HCT116 (cell line): Measurements from ENCODE around the gene CNKSR1. TPM values are rescaled to one million over a fixed set of nuclear protein-coding genes. Genes with fewer than 3 reads are reported as not detected.

Source experiments
- ATAC-seq: fragments of 200-7000 bp; cut with Tn5 transposase; 2 replicates; pipeline ENCODE4 v1.9.1; 2020; ENCODE audit warnings: mild to moderate bottlenecking, moderate library complexity
- BruUV-seq: library from RNA; stranded (reverse); fragments of 400-500 nt; replicated peaks from 2 replicates; lab custom pipeline; 2021; lab: Mats Ljungman, UMichigan
- CTCF ChIA-PET: fragments of 300-600 bp; sonication (Branson Sonifier 250); formaldehyde crosslinking; loops from one replicate; lab custom pipeline; 2021; ENCODE audit warnings: antibody characterized with exemption; lab: Charles Lee
- POLR2A ChIA-PET: fragments of 300-600, 350-600 bp; sonication (Branson Sonifier 250); formaldehyde crosslinking; loops from one replicate; lab custom pipeline; 2021; ENCODE audit warnings: antibody characterized with exemption; lab: Charles Lee
- RAD21 ChIA-PET, 2 experiments: fragments of 300-600 bp; sonication (Branson Sonifier 250); formaldehyde crosslinking; loops; one replicate each; lab custom pipeline; 2023; ENCODE audit warnings: low total read pairs in 2 of 2; ENCODE audit not compliant: uncharacterized antibody in 2 of 2, unreplicated experiment in 2 of 2, low non-redundant PET in 1 of 2; lab: Charles Lee
- DNase-seq: peaks from one replicate; pipeline ENCODE4 v3.0.0-alpha.2; 2010; ENCODE audit warnings: low read depth, low spot score
- H2AFZ ChIP-seq: fragments of 200-600 bp; shearing (Covaris generic), sonication (generic); 2 replicates; pipeline ENCODE4 v1.6.1; 2017; ENCODE audit warnings: low read depth, mixed run types, mixed read lengths, antibody characterized with exemption, low read length; ENCODE audit not compliant: poor library complexity, severe bottlenecking
- H3K27ac ChIP-seq: 2 replicates; pipeline ENCODE4 v1.5.1; 2012; ENCODE audit warnings: low read depth, low read length
- H3K27me3 ChIP-seq: fragments of 200-600 bp; sonication (generic); 2 replicates; pipeline ENCODE4 v1.6.1; 2016; ENCODE audit warnings: mixed run types, low read length, mixed read lengths; ENCODE audit not compliant: insufficient read depth
- H3K36me3 ChIP-seq, 2 experiments: fragments of 200-500 bp in 1 of 2; fragments of 200-600 bp in 1 of 2; sonication (Bioruptor generic) in 1 of 2; sonication (generic) in 1 of 2; 2 replicates each; pipeline versions ENCODE4 v1.5.1 to v1.6.1; 2014 to 2016; ENCODE audit warnings: low read length in 2 of 2, inconsistent platforms in 1 of 2, mixed read lengths in 1 of 2, mixed run types in 1 of 2; ENCODE audit not compliant: insufficient read depth in 2 of 2, control insufficient read depth in 1 of 2
- H3K4me1 ChIP-seq, 2 experiments: fragments of 200-600 bp in 1 of 2; sonication (generic) in 1 of 2; 2 replicates each; pipeline versions ENCODE4 v1.5.1 to v1.6.1; 2012 to 2017; ENCODE audit warnings: low read length in 2 of 2, inconsistent platforms in 1 of 2, mild to moderate bottlenecking in 1 of 2, mixed read lengths in 1 of 2, mixed run types in 1 of 2, moderate library complexity in 1 of 2; ENCODE audit not compliant: insufficient read depth in 2 of 2, control insufficient read depth in 1 of 2
- H3K4me2 ChIP-seq: fragments of 200-600 bp; sonication (generic); 2 replicates; pipeline ENCODE4 v1.6.1; 2017; ENCODE audit warnings: mixed run types, low read length, mixed read lengths
- H3K4me3 ChIP-seq, 2 experiments: fragments of 200-600 bp in 1 of 2; sonication (generic) in 1 of 2; replicated peaks in 1 of 2; 2 replicates each; pipeline ENCODE4 v1.5.1; 2011 to 2016; ENCODE audit warnings: low read length in 2 of 2, control low read depth in 1 of 2, low read depth in 1 of 2, mild to moderate bottlenecking in 1 of 2, mixed read lengths in 1 of 2, mixed run types in 1 of 2
- H3K79me2 ChIP-seq: fragments of 200-600 bp; sonication (generic); 2 replicates; pipeline ENCODE4 v1.6.1; 2017; ENCODE audit warnings: mild to moderate bottlenecking, mixed run types, low read length, moderate library complexity, mixed read lengths; ENCODE audit not compliant: insufficient read depth
- H3K9ac ChIP-seq: fragments of 200-600 bp; sonication (generic); 2 replicates; pipeline ENCODE4 v1.6.1; 2016; ENCODE audit warnings: low read length, mixed read lengths
- H3K9me2 ChIP-seq: fragments of 200-600 bp; sonication (generic), shearing (Covaris generic); 2 replicates; pipeline ENCODE4 v1.6.1; 2017; ENCODE audit warnings: mixed run types, mild to moderate bottlenecking, moderate library complexity; ENCODE audit not compliant: insufficient read depth
- H3K9me3 ChIP-seq, 2 experiments: fragments of 200-500 bp in 1 of 2; fragments of 200-600 bp in 1 of 2; sonication (Bioruptor generic) in 1 of 2; sonication (generic) in 1 of 2; 2 replicates each; pipeline ENCODE4 v1.6.1; 2014 to 2017; ENCODE audit warnings: low read length in 2 of 2, mixed read lengths in 2 of 2, inconsistent platforms in 1 of 2, low read depth in 1 of 2, mild to moderate bottlenecking in 1 of 2, mixed run types in 1 of 2, moderate library complexity in 1 of 2; ENCODE audit not compliant: control insufficient read depth in 1 of 2, insufficient read depth in 1 of 2
- H4K20me1 ChIP-seq: fragments of 200-600 bp; sonication (generic), shearing (Covaris generic); 2 replicates; pipeline ENCODE4 v1.6.1; 2017; ENCODE audit warnings: mixed run types, mild to moderate bottlenecking, moderate library complexity; ENCODE audit not compliant: insufficient read depth
- CBX3 ChIP-seq: IDR thresholded peaks from 2 replicates; pipeline ENCODE4 v1.6.1; 2012; ENCODE audit warnings: low read depth
- CTCF ChIP-seq, 3 experiments: fragments of 200-600 bp in 1 of 3; sonication (generic) in 1 of 3; IDR thresholded peaks in 2 of 3; conservative IDR thresholded peaks in 1 of 3; 2 replicates each; pipeline ENCODE4 v1.5.1; 2012 to 2017; ENCODE audit warnings: low read depth in 2 of 3, low read length in 2 of 3, antibody characterized with exemption in 1 of 3, borderline replicate concordance in 1 of 3, control low read depth in 1 of 3, mild to moderate bottlenecking in 1 of 3, mixed read lengths in 1 of 3, mixed run types in 1 of 3, moderate library complexity in 1 of 3; ENCODE audit not compliant: insufficient read depth in 1 of 3
- JUND ChIP-seq: IDR thresholded peaks from 2 replicates; pipeline ENCODE4 v1.6.1; 2012
- RAD21 ChIP-seq: IDR thresholded peaks from 2 replicates; pipeline ENCODE4 v1.6.1; 2012; ENCODE audit warnings: low read depth, mild to moderate bottlenecking
- SIN3A ChIP-seq: IDR thresholded peaks from 2 replicates; pipeline ENCODE4 v1.6.1; 2012; ENCODE audit warnings: low read depth
- ZFX ChIP-seq: fragments of 450-650 bp; IDR thresholded peaks from 2 replicates; pipeline ENCODE4 v1.6.1; 2017
- ZNF274 ChIP-seq: fragments of 200-500 bp; sonication (Bioruptor generic); IDR thresholded peaks from 2 replicates; pipeline ENCODE4 v1.6.1; 2014; ENCODE audit warnings: mild to moderate bottlenecking, low read depth, low read length, inconsistent platforms
- intact Hi-C: fragments of 100-400 bp; cut with micrococcal nuclease; formaldehyde crosslinking; loops from 2 replicates; pipeline ENCODE4 v1.10.0; 2022
- total RNA-seq: library from RNA; stranded (reverse); gene quantifications from one replicate; pipeline ENCODE4 v1.2.1, GENCODE V29; 2021; ENCODE audit not compliant: unreplicated experiment
- TF ChIP-seq, protein P1 (sequence below): IDR thresholded peaks from 2 replicates; pipeline ENCODE4 v1.6.1; 2012; ENCODE audit warnings: low read depth

The CNKSR1 gene
- total RNA-seq, 1 experiment from 2014 or later = 26.6 TPM

DNA sequence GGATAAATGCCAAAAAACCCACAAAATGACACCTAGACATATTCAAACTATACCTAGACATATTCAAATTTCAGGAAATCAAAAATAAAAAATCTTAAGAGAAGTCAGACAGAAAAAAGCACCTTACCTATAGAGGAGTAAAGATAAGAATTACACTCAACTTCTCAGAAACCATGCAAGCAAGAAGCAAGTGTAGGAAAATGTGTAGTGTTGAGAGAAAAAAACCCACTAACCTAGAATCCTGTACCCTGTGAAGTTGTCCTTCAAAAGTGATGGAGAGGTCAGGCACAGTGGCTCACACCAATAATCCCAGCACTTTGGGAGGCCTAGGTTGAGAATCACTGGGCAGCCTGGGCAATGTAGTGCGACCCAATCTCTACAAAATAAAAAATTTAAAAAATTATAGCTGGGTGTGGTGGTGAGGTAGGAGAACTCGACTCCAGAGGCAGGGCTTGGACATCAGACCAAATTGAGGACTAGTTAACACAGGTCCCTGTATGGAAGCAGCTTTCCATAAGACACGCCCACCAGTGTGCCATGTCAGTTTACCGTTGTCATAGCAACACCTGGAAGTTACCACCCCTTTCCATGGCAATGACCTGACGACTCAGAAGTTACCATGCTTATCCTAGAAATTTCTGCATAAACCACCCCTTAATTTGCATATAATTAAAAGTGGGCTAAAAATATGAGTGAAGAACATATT lies 45.0 kb upstream of the CNKSR1 start (continued):
- TF ChIP-seq, protein P1, sequence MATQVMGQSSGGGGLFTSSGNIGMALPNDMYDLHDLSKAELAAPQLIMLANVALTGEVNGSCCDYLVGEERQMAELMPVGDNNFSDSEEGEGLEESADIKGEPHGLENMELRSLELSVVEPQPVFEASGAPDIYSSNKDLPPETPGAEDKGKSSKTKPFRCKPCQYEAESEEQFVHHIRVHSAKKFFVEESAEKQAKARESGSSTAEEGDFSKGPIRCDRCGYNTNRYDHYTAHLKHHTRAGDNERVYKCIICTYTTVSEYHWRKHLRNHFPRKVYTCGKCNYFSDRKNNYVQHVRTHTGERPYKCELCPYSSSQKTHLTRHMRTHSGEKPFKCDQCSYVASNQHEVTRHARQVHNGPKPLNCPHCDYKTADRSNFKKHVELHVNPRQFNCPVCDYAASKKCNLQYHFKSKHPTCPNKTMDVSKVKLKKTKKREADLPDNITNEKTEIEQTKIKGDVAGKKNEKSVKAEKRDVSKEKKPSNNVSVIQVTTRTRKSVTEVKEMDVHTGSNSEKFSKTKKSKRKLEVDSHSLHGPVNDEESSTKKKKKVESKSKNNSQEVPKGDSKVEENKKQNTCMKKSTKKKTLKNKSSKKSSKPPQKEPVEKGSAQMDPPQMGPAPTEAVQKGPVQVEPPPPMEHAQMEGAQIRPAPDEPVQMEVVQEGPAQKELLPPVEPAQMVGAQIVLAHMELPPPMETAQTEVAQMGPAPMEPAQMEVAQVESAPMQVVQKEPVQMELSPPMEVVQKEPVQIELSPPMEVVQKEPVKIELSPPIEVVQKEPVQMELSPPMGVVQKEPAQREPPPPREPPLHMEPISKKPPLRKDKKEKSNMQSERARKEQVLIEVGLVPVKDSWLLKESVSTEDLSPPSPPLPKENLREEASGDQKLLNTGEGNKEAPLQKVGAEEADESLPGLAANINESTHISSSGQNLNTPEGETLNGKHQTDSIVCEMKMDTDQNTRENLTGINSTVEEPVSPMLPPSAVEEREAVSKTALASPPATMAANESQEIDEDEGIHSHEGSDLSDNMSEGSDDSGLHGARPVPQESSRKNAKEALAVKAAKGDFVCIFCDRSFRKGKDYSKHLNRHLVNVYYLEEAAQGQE = no peak
- TF ChIP-seq ZNF274 (no peak), CTCF (IDR thresholded peaks at IDR 0.05 in 2 of 3, conservative IDR thresholded peaks at IDR 0.05 in 1 of 3; ENCODE audit: borderline replicate concordance in 1 of 3, insufficient read depth in 1 of 3, low read depth in 2 of 3, low read length in 2 of 3) (no peak)

- Histone ChIP-seq H3K9me3 (no peaks in the 10 kb centered on the region), H3K9ac (no peak overlapping the region), H3K27ac (no peak overlapping the region), H4K20me1 (no peaks in the 10 kb centered on the region), H3K9me2 (0 out of 2 replicates have a peak, but pooled peaks cover 3% of the 10 kb centered on the region), H2AFZ (no peak overlapping the region), H3K4me3 (no peak overlapping the region), H3K27me3 (no peaks in the 10 kb centered on the region), H3K4me2 (no peak overlapping the region), H3K4me1 (peaks cover 0 to 5% of the 10 kb centered on the region in 2 experiments; a peak in 1 of 4 replicates), H3K36me3 (no peaks in the 10 kb centered on the region), H3K79me2 (no peaks in the 10 kb centered on the region)
- intact Hi-C loops = no loop called here
- ChIA-PET CTCF (no interaction called here), POLR2A (no interaction called here), RAD21 (no interaction called here)
- DNase-seq = no peak
- 0 out of 2 replicates have a peak, but pooled peaks have one; percentile 11 for ATAC-seq
- no peak for TF ChIP-seq RAD21
- TF ChIP-seq JUND = no peak
- TF ChIP-seq ZFX = no peak
- no peak for TF ChIP-seq CBX3
- TF ChIP-seq CTCF (IDR thresholded peaks at IDR 0.05 in 2 of 3, conservative IDR thresholded peaks at IDR 0.05 in 1 of 3; ENCODE audit: borderline replicate concordance in 1 of 3, insufficient read depth in 1 of 3, low read depth in 2 of 3, low read length in 2 of 3) = no peak
- TF ChIP-seq ZNF274 = no peak
- TF ChIP-seq SIN3A = no peak
- TF ChIP-seq, all 23 proteins: peak for 0
- no TSS peak for BruUV-seq
These were observed 44.5 kb upstream of the CNKSR1 start for GRCh38 chr1:26132834-26133167.
